COR-L47 (cell line): ENCODE data around the gene BFSP2.
"Not testable (repeated sequence)": the region's sequence is repeated elsewhere in the genome, so short reads cannot be mapped to it uniquely, and the experiment has no call there.

Source experiments
- DNase-seq: peaks from one replicate; lab custom pipeline; 2025; lab: John Stamatoyannopoulos, UW

The BFSP2 gene

DNA sequence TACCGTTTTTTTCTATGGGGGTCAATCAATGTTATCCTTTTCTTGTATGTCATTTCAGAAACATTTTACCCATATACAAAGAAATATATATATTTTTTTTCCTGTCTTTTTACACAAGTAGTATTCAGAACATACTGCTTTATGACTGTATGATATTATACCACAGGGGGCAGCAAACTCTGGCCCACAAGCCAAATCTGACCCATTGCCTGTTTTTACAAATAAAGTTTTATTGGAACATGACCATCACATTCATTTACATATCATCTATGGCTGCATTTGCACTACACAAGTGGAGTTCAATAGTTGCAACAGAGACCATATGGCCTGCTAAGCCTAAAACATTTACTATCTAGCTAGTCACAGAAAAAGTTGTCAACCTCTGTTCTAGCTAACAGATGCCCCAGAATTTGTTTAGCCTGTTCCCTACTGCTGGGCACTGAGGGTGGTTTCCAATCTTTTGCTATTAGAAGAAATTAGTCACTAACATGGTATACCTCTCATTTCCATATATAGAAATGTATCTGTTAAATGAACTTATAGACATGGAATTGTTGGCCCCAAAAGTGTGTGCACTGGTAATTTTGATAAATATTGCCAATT lies 57.7 kb downstream of the BFSP2 start:
- DNase-seq: no peak

GRCh38 chr3:133459400-133459799 lies 59.5 kb downstream of the BFSP2 start:
- no peak for DNase-seq

DNA sequence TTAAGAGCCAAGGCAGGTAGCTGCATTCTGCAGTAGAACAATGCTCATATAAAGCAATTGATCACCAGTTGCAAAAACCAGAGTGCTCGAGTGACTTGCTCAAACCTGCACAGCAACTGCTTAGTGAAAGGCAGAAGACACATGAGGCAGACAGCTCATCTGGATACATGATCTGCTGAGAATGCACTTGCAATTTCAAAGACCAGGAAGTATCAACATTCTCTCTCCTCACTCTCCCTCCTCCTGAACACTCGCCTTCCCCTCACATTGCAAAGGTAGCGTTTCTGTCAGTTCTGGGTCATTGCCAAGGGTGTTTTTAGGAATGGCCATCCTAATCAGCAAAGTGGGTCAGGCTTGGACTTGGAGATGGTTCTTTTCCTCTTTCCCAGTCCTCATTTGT lies 61.0 kb downstream of the BFSP2 start:
- DNase-seq: no peak

- DNase-seq: no peak
Observed at GRCh38 chr3:133461291-133461690, 61.4 kb downstream of the BFSP2 start.

DNA sequence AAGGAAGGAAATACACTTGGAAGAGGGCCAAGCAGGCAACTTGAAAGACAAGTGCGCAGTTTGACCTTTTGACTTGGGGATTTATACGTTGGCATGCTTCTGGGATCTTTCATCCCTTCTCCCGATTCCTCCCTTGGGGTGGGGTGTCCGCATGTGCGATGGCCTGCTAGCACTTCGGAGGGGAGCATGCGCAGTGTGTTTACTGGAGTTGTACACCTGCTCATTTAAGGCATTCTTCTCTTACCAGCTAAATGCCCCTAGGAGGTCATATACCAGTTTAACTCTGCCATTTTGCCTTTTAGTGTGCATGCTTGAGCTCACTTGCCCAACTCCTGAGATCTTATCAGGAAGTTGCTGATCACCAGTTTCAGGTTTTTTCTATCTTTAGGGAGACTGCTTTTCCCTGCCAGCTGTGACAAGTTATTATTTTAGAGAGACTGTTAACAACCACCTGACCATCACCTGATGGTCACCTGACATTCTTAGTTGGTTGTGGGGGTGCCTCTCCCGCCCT lies 63.5 kb downstream of the BFSP2 start:
- DNase-seq: no peak

GRCh38 chr3:133464573-133464972 lies 64.7 kb downstream of the BFSP2 start:
- peak; percentile 81 for DNase-seq

GRCh38 chr3:133466531-133467386 lies 66.9 kb downstream of the BFSP2 start:
- no peak for DNase-seq

DNA sequence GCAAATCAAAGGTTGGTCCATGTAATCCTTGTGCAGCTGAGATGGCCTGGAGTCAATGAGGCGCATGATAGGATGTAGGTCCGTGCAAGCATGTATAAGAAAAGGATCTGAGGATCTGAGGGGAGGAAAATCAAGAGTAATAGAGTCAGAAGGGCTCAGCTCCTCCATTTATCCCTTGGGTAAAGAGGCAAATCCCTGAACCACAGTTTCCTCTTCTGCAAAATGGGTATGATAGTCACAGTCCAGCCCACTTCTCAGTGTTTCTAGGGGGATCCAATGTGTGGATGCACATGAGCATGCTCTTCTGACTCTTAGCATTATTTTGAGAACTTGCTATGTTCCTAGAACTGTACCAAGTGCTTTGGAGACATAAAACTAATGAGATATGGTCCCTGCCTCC lies 67.9 kb downstream of the BFSP2 start:
- DNase-seq: no peak

- DNase-seq: no peak
Observed at GRCh38 chr3:133468251-133468721, 68.4 kb downstream of the BFSP2 start.

GRCh38 chr3:133469140-133469731 lies 69.4 kb downstream of the BFSP2 start:
- DNase-seq: no peak

DNA sequence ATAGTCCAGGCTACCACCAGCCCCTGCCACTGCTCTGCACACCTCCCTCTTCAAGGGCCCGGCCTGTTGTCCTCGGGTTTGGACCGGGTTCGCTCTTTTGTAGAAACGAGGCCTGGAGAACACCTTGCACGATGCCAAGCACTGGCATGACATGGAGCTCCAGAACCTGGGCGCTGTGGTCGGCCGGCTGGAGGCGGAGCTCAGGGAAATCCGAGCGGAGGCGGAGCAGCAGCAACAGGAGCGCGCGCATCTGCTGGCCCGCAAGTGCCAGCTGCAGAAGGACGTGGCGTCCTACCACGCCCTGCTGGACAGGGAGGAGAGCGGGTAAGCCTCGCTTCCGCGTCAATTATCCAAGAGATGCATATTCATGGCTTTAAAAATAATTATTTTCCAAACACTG lies 72.4 kb downstream of the BFSP2 start:
- DNase-seq: peak; percentile 64

DNA sequence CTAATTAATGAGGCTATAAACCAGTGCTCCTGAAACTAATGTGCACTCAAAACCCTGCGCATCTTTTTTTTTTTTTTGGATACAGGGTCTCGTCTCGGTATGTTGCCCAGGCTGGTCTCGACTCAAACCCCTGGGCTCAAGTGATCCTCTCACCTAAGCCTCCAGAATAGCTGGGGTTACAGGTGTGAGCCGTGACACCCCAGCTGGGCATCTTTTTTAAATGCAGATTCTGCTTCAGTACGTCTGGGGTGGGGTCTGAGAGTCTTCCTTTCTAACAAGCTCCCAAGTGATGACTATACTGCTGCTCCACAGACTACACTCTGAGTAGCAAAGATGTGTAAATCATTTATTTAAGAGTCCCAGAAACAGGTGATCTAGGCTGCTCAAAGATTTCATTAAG lies 73.0 kb downstream of the BFSP2 start:
- DNase-seq: no peak

- not testable (repeated sequence) for DNase-seq
Observed at GRCh38 chr3:133473472-133474191, 73.8 kb downstream of the BFSP2 start.

DNA sequence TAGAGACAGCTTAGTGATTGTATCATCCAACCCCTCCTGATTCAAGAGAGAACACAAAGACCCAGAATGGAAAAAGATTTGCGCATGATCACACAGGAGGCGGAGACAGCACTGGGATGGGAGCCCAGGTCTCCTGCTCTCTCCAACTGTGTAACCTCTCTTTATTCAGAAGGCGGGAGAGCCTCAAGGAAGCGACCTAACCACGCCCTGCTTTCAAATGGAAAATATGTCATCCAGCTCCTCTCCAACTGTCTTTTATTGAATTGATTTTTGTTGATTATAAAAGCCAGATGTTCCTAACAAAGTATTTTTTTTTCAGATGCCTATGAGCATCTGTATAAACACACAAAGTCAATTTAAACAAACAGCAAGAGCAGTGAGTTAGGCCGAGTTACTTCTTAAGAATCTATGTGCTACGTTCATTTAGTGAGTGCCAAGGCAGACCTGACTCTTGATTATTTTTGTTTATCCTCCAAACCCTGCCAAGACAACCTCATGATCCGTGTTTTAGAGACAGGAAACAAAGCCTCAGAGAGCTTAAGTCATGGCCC lies 74.5 kb downstream of the BFSP2 start:
- peak; percentile 81 for DNase-seq

DNA sequence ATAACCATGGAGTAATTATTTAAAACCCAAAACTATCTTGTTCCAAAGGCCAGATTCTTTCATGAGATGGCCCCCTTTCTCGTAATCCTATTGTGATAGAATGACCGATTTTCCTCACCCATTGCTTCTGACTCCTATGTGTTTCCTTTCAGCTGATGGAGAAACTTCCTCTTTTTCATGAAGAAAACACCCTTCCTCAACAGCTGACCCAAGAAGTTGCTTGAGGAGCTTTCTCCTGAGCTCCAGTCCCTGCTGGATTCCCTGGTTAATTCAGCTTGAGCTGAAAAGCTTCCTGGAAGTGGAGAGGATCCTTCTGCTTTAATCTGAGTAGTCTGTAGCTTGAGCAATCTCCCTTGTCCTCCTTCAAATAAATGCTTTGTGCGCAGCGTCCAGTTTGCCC lies 75.0 kb downstream of the BFSP2 start:
- DNase-seq: no peak

- no peak for DNase-seq
Observed at GRCh38 chr3:133475245-133476010, 75.6 kb downstream of the BFSP2 start.

DNA sequence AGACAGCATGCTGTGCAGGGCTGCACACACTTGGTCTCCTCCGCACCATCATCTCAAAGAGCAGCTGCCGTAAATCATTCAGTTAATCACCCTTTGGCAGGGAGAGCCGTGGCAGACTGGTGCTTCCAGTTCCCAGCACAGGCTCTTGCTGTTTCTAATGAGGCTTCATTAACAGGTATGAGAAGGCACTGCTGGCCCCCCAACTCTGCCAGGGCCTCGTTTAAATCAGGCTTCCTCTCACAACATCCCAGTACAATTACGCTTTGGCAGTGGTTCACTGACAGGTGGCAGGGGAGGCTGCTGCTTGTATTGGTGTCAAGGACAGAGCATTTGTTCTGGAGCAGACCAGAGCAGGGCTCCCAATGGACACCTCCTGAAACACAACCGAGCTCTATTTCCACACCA lies 77.1 kb downstream of the BFSP2 start:
- peak; percentile 98 for DNase-seq

- DNase-seq: no peak
Observed at GRCh38 chr3:133477487-133477886, 77.6 kb downstream of the BFSP2 start.

- peak; percentile 77 for DNase-seq
Observed at GRCh38 chr3:133478624-133479023, 78.8 kb downstream of the BFSP2 start.

DNA sequence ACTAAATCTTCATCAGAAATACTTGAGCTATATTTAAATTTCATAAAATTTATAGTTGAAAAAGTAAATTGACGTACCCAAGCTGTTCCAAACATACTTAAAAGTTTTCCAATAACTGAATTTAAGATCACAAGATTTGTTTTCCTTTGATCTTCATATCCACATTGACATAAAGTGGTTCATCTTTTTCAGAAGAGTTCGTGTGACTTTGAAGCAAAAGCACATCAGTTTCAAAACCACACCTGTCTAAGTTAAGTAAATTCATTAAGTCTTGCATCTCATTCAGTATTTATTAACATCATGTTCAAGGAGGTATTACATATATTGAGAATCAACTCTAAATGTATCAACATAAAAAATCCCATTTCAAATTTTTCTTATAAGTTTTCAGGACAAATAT lies 79.5 kb downstream of the BFSP2 start:
- no peak for DNase-seq
